Measurements from ENCODE around the gene PPP1R3G.
A peak's percentile ranks its signal among the peaks of the same experiment; 100 is the strongest.

The PPP1R3G gene

GRCh38 chr6:5053038-5053437, 32.1 kb upstream of the PPP1R3G start:
- no peak for TF ChIP-seq POLR2AphosphoS5 (IDR thresholded peaks at IDR 0.05; ENCODE audit: low read depth, low read length)
- no peak for TF ChIP-seq TAF1 (IDR thresholded peaks at IDR 0.05; ENCODE audit: borderline replicate concordance, insufficient read depth, low read length)
- TF ChIP-seq FOXP2 (optimal IDR thresholded peaks at IDR 0.05; ENCODE audit: borderline replicate concordance, extremely low read depth, extremely low read length, insufficient read depth): no peak
- no peak for TF ChIP-seq SIN3A (IDR thresholded peaks at IDR 0.05; ENCODE audit: borderline replicate concordance, insufficient read depth, low read length)
- no peak for TF ChIP-seq REST (IDR thresholded peaks at IDR 0.05; ENCODE audit: insufficient read depth in 1 of 2, low read depth in 2 of 2, low read length in 2 of 2)

- TF ChIP-seq POLR2AphosphoS5 (IDR thresholded peaks at IDR 0.05; ENCODE audit: low read depth, low read length): no peak
- TF ChIP-seq SIN3A (IDR thresholded peaks at IDR 0.05; ENCODE audit: borderline replicate concordance, insufficient read depth, low read length): no peak
- TF ChIP-seq TAF1 (IDR thresholded peaks at IDR 0.05; ENCODE audit: borderline replicate concordance, insufficient read depth, low read length): no peak
- TF ChIP-seq REST (IDR thresholded peaks at IDR 0.05; ENCODE audit: insufficient read depth in 1 of 2, low read depth in 2 of 2, low read length in 2 of 2): no peak
- TF ChIP-seq FOXP2 (optimal IDR thresholded peaks at IDR 0.05; ENCODE audit: borderline replicate concordance, extremely low read depth, extremely low read length, insufficient read depth): no peak
Measured at GRCh38 chr6:5053864-5054244, 31.3 kb upstream of the PPP1R3G start.

DNA sequence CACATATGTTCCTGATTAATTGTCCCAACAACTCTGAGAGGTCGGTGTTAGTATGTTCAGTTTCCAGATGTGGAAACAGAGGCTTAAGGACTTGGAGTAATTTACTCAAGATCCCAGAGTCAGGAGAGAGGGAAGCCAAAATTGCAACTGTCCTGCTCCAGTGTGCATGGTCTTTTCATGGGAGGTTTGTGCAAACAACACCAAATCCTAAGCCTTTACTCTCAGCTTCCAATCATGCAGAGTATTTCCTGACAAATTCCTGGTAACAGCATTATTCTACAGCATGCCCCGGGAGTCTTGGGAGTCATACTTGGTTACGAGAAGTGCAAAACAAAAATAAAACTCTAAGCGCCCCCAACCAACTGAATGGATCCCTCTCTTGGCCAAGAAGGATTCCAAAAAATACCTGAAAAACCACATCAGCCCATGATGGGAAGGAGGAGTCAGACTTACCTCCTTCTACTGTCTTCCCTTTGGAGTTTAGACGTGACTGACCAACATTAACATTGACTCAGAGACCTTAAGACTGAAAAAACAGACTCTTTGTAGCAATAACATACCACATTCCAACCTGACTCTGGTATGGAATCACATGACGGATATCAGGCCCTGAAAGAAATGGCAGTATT, 30.8 kb upstream of the PPP1R3G start:
- TF ChIP-seq TAF1 (IDR thresholded peaks at IDR 0.05; ENCODE audit: borderline replicate concordance, insufficient read depth, low read length) (no peak), POLR2AphosphoS5 (IDR thresholded peaks at IDR 0.05; ENCODE audit: low read depth, low read length) (no peak), REST (IDR thresholded peaks at IDR 0.05; ENCODE audit: insufficient read depth in 1 of 2, low read depth in 2 of 2, low read length in 2 of 2) (no peak), SIN3A (IDR thresholded peaks at IDR 0.05; ENCODE audit: borderline replicate concordance, insufficient read depth, low read length) (no peak), FOXP2 (optimal IDR thresholded peaks at IDR 0.05; ENCODE audit: borderline replicate concordance, extremely low read depth, extremely low read length, insufficient read depth) (no peak)

GRCh38 chr6:5055118-5055517, 30.0 kb upstream of the PPP1R3G start:
- TF ChIP-seq SIN3A (IDR thresholded peaks at IDR 0.05; ENCODE audit: borderline replicate concordance, insufficient read depth, low read length) (no peak), POLR2AphosphoS5 (IDR thresholded peaks at IDR 0.05; ENCODE audit: low read depth, low read length) (no peak), TAF1 (IDR thresholded peaks at IDR 0.05; ENCODE audit: borderline replicate concordance, insufficient read depth, low read length) (no peak), REST (IDR thresholded peaks at IDR 0.05; ENCODE audit: insufficient read depth in 1 of 2, low read depth in 2 of 2, low read length in 2 of 2) (peak in 1 of 2 experiments; percentile 84; a peak in 2 of 4 replicates)

- TF ChIP-seq POLR2AphosphoS5 (IDR thresholded peaks at IDR 0.05; ENCODE audit: low read depth, low read length) (no peak), SIN3A (IDR thresholded peaks at IDR 0.05; ENCODE audit: borderline replicate concordance, insufficient read depth, low read length) (no peak), REST (IDR thresholded peaks at IDR 0.05; ENCODE audit: insufficient read depth in 1 of 2, low read depth in 2 of 2, low read length in 2 of 2) (no peak), TAF1 (IDR thresholded peaks at IDR 0.05; ENCODE audit: borderline replicate concordance, insufficient read depth, low read length) (no peak), FOXP2 (optimal IDR thresholded peaks at IDR 0.05; ENCODE audit: borderline replicate concordance, extremely low read depth, extremely low read length, insufficient read depth) (no peak)
Measured at GRCh38 chr6:5058254-5058653, 26.9 kb upstream of the PPP1R3G start.

Measured in PFSK-1 (cell line).